ENCODE data around the gene RET. TPM values are rescaled to one million over a fixed set of nuclear protein-coding genes. Genes with fewer than 3 reads are reported as not detected.
A peak's percentile ranks its signal among the peaks of the same experiment; 100 is the strongest.

The RET gene
- total and polyA plus RNA-seq, 2 donors from 2014 or later: 1.1 to 3.1 TPM

DNA sequence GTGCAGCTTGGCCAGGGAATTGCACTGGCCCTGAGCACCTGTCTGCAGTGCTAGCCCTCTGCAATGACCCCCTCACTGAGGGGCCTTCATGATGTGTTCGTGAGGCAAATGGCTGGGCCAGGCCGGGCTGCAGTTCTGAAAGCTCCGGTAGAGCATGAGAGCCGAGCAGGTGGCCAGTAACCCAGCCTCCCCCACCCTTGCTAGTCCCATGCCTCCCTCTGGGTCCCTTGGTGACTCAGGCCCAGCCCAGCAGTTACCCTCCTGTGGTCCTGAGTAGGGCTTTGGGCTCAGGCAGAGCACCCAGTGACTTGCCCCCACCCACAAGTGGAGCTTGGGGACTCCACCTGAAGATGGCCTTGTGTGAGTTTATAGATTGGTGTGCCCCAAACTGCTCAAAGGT, 45.2 kb downstream of the RET start:
- intact Hi-C loops (cut with DNase I): no loop called here
- FAIRE-seq: no peak

DNA sequence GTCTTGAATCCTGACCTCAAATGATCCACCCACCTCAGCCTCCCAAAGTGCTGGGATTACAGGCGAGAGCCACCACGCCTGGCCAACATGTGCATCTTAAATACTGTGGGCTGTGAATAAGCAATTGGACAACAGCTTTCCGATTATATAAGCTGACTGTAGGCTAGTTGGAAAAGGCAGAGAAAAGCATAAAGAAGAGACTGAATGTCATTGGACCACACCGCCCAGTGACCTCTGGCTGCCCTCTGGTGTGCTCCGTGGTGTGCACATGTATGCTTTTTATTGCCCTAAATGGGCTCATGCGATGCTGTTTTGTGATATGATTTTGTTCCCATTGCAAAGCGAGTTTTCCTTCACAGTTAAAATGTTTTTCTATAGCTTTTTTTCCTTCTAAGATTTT, 46.0 kb downstream of the RET start:
- Histone ChIP-seq H3K4me1 (ENCODE audit: control insufficient read depth in 2 of 3, insufficient read depth in 2 of 3, low read depth in 1 of 3, low read length in 3 of 3) (no peaks in the 10 kb centered on the region), H3K9ac (ENCODE audit: low read length in 3 of 3) (no peak overlapping the region), H3K27ac (ENCODE audit: low read depth in 2 of 2, low read length in 2 of 2) (no peak overlapping the region), H3K4me3 (ENCODE audit: low read length in 3 of 3) (no peak overlapping the region), H3K36me3 (ENCODE audit: control insufficient read depth in 2 of 3, insufficient read depth in 3 of 3, low read length in 3 of 3) (no peaks in the 10 kb centered on the region), H3K27me3 (ENCODE audit: control insufficient read depth, insufficient read depth, low read length) (no peaks in the 10 kb centered on the region), H3K9me3 (ENCODE audit: control insufficient read depth in 2 of 3, insufficient read depth in 1 of 3, low read length in 3 of 3) (no peaks in the 10 kb centered on the region)
- TF ChIP-seq, protein P1, sequence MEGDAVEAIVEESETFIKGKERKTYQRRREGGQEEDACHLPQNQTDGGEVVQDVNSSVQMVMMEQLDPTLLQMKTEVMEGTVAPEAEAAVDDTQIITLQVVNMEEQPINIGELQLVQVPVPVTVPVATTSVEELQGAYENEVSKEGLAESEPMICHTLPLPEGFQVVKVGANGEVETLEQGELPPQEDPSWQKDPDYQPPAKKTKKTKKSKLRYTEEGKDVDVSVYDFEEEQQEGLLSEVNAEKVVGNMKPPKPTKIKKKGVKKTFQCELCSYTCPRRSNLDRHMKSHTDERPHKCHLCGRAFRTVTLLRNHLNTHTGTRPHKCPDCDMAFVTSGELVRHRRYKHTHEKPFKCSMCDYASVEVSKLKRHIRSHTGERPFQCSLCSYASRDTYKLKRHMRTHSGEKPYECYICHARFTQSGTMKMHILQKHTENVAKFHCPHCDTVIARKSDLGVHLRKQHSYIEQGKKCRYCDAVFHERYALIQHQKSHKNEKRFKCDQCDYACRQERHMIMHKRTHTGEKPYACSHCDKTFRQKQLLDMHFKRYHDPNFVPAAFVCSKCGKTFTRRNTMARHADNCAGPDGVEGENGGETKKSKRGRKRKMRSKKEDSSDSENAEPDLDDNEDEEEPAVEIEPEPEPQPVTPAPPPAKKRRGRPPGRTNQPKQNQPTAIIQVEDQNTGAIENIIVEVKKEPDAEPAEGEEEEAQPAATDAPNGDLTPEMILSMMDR (IDR thresholded peaks at IDR 0.05; ENCODE audit: borderline replicate concordance, extremely low read depth, insufficient read depth): no peak
- intact Hi-C loops (cut with DNase I): no loop called here
- FAIRE-seq (no peak), DNase-seq (no peak)

More for the DNA sequence above, 45.2 kb downstream of the RET start:
- peak in 2 of 5 donors; percentile 26 to 63 for DNase-seq
- no peaks in the 10 kb centered on the region for H3K9me3 ChIP-seq (ENCODE audit: control insufficient read depth in 2 of 3, insufficient read depth in 1 of 3, low read length in 3 of 3)
- H3K36me3 ChIP-seq (ENCODE audit: control insufficient read depth in 2 of 3, insufficient read depth in 3 of 3, low read length in 3 of 3): no peaks in the 10 kb centered on the region
- no peak overlapping the region for H3K4me3 ChIP-seq (ENCODE audit: low read length in 3 of 3)
- no peaks in the 10 kb centered on the region for H3K4me1 ChIP-seq (ENCODE audit: control insufficient read depth in 2 of 3, insufficient read depth in 2 of 3, low read depth in 1 of 3, low read length in 3 of 3)
- TF ChIP-seq, protein P1 (IDR thresholded peaks at IDR 0.05; ENCODE audit: borderline replicate concordance, extremely low read depth, insufficient read depth): no peak
- H3K9ac ChIP-seq (ENCODE audit: low read length in 3 of 3): no peak overlapping the region
- no peaks in the 10 kb centered on the region for H3K27me3 ChIP-seq (ENCODE audit: control insufficient read depth, insufficient read depth, low read length)
- H3K27ac ChIP-seq (ENCODE audit: low read depth in 2 of 2, low read length in 2 of 2): no peak overlapping the region

DNA sequence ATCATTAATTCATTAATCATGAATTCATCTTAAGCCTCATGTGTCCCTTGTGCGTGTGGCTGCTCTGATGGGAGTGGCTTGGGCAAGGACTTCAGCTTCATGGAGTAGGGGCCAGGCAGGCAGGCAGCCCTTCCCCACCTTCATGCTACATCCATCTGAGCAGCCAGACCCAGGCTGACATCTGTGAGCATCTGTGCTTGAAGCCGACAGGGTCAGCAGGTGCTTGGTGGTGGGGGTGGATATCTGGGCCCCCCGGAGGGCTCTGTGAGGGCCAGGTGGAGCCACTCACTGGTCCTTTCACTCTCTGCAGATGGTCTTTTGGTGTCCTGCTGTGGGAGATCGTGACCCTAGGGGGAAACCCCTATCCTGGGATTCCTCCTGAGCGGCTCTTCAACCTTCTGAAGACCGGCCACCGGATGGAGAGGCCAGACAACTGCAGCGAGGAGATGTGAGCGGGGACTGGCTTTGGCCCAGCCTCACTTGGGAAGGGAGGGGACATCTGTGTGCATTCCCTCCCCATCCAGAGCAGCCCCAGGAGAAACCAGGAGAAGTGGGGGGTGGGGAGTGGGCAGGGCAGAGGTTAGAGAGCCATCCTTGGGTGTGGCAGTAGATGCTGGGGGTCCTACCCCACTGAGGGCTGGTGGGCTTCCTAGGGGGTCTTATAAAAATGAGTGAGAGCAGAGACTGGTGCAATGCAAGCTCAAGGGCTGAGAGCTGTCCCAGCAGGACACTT, 46.7 kb downstream of the RET start:
- Histone ChIP-seq H3K27ac (ENCODE audit: low read depth in 2 of 2, low read length in 2 of 2) (no peak overlapping the region), H3K9me3 (ENCODE audit: control insufficient read depth in 2 of 3, insufficient read depth in 1 of 3, low read length in 3 of 3) (no peaks in the 10 kb centered on the region), H3K27me3 (ENCODE audit: control insufficient read depth, insufficient read depth, low read length) (no peaks in the 10 kb centered on the region), H3K4me1 (ENCODE audit: control insufficient read depth in 2 of 3, insufficient read depth in 2 of 3, low read depth in 1 of 3, low read length in 3 of 3) (no peaks in the 10 kb centered on the region), H3K4me3 (ENCODE audit: low read length in 3 of 3) (no peak overlapping the region), H3K36me3 (ENCODE audit: control insufficient read depth in 2 of 3, insufficient read depth in 3 of 3, low read length in 3 of 3) (no peaks in the 10 kb centered on the region), H3K9ac (ENCODE audit: low read length in 3 of 3) (no peak overlapping the region)
- DNase-seq: peak in 2 of 5 donors; percentile 32 to 41
- FAIRE-seq: no peak
- TF ChIP-seq, protein P1 (IDR thresholded peaks at IDR 0.05; ENCODE audit: borderline replicate concordance, extremely low read depth, insufficient read depth): no peak
- intact Hi-C loops (cut with DNase I): no loop called here
